LNCAP (cell line): ENCODE data around the gene COG4.

ENCODE experiments used
- CTCF ChIP-seq: fragments of 450-650 bp; IDR thresholded peaks from 2 replicates; pipeline ENCODE4 v1.5.1; 2017; ENCODE audit warnings: mild to moderate bottlenecking

Gene COG4

GRCh38 chr16:70565053-70565452 is 41.7 kb upstream of the COG4 start:
- no peak for TF ChIP-seq CTCF

- TF ChIP-seq CTCF, result no peak
Observed at GRCh38 chr16:70563636-70564035, 40.3 kb upstream of the COG4 start.

- no peak for TF ChIP-seq CTCF
Observed at GRCh38 chr16:70561623-70562022, 38.3 kb upstream of the COG4 start.

GRCh38 chr16:70556063-70556462 is 32.7 kb upstream of the COG4 start:
- TF ChIP-seq CTCF, result no peak

- no peak for TF ChIP-seq CTCF
Observed at GRCh38 chr16:70553645-70554044, 30.3 kb upstream of the COG4 start.

- TF ChIP-seq CTCF, result no peak
Observed at GRCh38 chr16:70552675-70553074, 29.3 kb upstream of the COG4 start.

- no peak for TF ChIP-seq CTCF
Observed at GRCh38 chr16:70551788-70552187, 28.4 kb upstream of the COG4 start.

GRCh38 chr16:70550082-70550481 is 26.7 kb upstream of the COG4 start:
- TF ChIP-seq CTCF, result no peak
